GM19463 (cell line): ENCODE data around the gene SEC61A2.
"Not testable (repeated sequence)": the region's sequence is repeated elsewhere in the genome, so short reads cannot be mapped to it uniquely, and the experiment has no call there.

ENCODE experiments used
- ATAC-seq: cut with Tn5 transposase; IDR thresholded peaks from one replicate; pipeline ENCODE4 v1.9.1; 2021; ENCODE audit warnings: mild to moderate bottlenecking, moderate library complexity; ENCODE audit not compliant: unreplicated experiment

SEC61A2 gene

DNA sequence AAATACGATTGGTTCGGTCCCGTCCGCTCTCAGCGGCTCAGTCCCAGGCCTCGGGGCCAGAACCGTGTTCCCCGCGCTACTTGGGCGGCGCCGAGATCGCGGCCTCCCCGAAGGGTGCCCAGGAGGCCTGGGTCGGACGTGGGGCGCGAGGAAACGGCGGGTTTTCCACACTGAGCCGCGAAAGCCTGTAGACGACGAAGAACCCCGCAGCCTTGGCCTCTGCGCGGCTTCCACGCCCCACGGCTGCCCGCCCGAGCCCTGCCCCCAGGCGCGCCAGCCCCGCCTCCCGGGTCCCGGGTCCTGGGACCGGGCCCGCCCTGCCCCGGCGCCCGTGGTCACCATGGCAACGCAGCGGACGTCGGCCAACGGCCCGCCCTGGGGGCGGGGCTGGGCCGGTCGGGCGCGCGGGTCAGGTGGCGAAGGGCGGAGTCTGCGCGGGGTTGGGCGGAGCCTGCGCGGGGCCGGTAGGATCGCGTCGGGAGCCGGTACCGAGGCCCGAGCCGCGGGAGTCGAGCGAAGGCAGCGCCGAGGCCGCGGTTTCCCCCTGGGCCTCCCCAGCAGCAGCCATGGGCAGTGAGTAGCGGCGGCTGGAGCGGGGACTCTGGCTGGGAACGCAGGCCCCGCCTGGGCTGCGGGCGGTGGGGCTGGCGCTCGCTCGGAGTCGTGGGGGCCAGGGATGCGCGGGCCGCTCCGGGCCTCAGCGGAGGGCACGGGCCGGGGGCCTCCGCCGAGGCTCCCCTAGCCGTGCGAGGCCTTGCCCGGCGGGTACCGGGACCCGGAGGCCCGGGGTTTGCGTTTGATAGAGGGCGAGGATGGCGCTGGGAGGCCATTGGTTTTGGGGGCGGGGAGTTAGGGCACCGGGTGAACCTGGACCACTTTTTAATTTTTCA, at the start of gene SEC61A2:
Gene SEC61A2 (plus strand): TSS at position 456 of the 890 bp plus-strand sequence. CDS start 111 bp downstream, at position 567.
- ATAC-seq = peak; percentile 86

DNA sequence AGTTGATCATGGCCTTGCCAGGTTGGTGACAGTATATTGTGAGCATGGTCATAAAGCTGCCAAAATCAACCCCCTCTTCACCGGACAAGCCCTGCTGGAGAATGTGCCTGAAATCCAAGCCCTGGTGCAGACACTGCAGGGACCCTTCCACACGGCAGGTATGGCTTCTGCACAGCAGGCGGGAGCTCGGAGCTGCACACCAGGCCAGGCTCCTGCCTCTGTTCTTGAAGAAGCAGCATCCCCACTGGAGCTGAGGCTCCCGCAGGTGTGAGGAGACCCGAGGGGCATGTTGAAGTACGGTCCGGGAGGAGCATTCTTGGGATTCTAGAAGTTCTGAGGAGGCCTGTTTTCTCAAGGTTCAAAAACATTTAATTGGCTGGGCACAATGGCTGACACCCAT, 48.0 kb upstream of the SEC61A2 start:
- ATAC-seq = no peak

GRCh38 chr10:12081879-12082557, 47.5 kb upstream of the SEC61A2 start:
- no peak for ATAC-seq

DNA sequence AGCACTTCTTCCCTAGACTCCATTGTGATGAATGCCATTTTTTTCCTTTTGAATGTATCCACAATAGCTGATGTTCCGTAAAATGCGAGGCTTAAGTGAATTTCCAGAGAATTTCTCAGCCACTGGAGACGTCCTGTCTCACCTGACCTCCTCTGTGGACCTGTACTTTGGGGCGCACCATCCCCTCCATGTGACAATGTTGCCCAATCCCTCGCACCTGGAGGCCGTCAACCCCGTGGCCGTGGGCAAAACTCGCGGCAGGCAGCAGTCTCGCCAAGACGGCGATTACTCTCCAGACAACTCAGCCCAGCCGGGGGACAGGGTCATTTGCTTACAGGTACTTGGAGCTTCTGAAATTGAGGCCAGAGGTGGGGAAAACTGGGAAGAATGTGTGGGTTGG, 40.6 kb upstream of the SEC61A2 start:
- no peak for ATAC-seq

- no peak for ATAC-seq
Measured at GRCh38 chr10:12091421-12091820, 38.1 kb upstream of the SEC61A2 start.

- ATAC-seq = not testable (repeated sequence)
Measured at GRCh38 chr10:12097361-12097760, 32.1 kb upstream of the SEC61A2 start.

DNA sequence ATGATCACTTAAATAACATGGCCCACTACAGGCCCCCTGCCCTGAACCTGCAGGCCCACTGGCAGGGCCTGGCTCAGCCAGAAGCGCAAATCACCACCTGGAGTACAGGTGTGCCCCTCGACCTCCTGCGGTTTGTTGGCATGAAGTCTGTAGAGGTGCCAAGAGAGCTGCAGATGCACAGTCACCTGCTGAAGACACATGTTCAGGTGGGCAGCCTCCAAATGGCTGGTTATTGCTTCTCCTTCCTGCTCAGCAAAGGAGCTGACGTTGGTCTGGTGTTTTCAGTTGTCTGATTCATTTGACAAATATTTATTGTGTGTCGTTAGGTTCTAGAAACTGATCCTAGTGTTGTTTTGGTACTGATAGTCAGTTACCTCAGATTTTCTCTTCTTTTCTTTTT, 31.7 kb upstream of the SEC61A2 start:
- no peak for ATAC-seq

- no peak for ATAC-seq
Measured at GRCh38 chr10:12098966-12099365, 30.5 kb upstream of the SEC61A2 start.

- no peak for ATAC-seq
Measured at GRCh38 chr10:12103802-12104201, 25.7 kb upstream of the SEC61A2 start.

GRCh38 chr10:12107781-12108180, 21.7 kb upstream of the SEC61A2 start:
- ATAC-seq = no peak

DNA sequence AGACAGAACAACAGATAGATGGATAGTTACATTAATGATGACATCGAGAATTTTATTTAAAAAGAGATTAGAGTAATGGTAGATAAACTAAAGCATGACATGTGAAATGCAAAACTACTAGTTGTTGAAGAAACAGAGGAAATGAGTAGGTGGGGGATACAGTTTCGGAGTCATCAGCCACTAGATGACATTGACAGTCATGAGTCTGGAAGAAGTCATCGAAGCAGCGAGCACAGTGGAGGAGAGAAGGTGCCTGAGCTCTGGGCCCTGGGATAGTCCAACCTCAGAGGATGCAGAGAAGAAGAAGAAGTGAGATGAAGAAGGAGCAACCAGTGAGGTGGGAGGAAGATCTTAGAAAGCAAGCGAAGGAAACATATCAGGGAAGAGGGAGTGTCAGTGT, 20.2 kb upstream of the SEC61A2 start:
- ATAC-seq = no peak

- ATAC-seq = no peak
Measured at GRCh38 chr10:12111528-12111927, 17.9 kb upstream of the SEC61A2 start.

- ATAC-seq = no peak
Measured at GRCh38 chr10:12113627-12114026, 15.8 kb upstream of the SEC61A2 start.

DNA sequence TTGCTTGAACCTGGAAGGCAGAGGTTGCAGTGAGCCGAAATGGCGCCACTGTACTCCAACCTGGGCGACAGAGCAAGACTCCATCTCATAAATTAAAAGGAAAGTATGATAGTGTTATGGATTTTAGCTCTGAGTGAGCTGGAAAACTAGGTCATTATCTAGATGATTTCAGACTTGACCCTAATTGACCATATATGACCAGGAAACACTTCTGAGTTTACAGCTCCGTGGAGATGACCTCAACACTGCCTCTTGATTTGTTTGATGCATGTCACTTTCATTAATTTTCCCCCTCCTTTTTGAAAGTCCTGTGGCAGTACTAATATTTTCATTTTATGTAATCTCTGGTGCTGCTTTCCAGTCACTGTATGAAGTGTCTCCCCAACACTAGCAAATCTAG, 7.8 kb upstream of the SEC61A2 start:
- no peak for ATAC-seq

DNA sequence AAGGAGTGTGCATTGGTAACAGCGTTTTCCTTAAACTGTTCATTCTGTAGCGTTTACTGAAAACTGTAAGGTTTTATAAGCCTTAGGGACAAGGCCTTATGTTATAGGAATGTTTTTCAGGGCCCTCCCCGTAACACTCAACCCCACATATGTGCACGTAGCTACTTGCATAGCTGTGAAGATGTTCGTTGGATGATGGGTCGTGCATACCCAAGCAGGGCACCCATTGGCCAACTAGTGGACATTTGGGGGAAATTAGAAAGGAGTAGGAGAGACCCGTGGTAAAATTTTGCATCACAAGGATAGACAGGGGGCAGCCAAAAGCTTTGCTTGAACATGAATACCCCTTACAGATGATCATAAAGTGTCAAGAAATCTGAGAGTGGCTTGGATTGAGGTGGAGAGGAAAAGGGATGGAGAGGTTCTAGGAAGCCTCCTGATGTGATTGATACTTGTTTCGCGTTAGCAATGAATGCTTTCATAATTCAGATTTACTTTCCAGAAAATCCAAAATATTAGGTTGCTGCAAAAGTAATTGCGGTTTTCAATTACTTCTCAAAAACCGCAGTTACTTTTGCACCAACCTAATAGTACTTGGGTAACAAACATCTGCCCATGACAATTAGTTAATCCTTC, 878 bp downstream of the SEC61A2 start:
- peak; percentile 39 for ATAC-seq

DNA sequence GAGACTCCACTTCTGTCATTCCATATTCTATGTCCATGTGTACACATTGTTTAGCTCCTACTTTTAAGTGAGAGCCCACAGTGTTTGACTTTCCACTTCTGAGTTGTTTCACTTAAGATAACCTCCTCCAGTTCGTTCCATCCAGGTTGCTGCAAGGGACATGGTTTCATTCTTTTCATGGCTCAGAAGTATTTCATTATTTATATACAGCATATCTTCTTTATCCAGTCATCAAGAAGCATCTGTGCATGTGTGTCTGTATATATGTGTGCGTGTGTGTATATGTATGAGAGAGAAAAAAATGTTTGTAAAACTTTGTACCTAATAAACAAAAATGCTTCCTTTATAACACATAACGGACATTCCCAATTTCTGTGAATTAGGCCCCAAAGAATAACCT, 6.2 kb downstream of the SEC61A2 start:
- no peak for ATAC-seq

- ATAC-seq = no peak
Measured at GRCh38 chr10:12140038-12140437, 10.6 kb downstream of the SEC61A2 start.

- no peak for ATAC-seq
Measured at GRCh38 chr10:12144538-12144937, 15.1 kb downstream of the SEC61A2 start.

- no peak for ATAC-seq
Measured at GRCh38 chr10:12150163-12150562, 20.7 kb downstream of the SEC61A2 start.

GRCh38 chr10:12154516-12154915, 25.0 kb downstream of the SEC61A2 start:
- ATAC-seq = no peak

DNA sequence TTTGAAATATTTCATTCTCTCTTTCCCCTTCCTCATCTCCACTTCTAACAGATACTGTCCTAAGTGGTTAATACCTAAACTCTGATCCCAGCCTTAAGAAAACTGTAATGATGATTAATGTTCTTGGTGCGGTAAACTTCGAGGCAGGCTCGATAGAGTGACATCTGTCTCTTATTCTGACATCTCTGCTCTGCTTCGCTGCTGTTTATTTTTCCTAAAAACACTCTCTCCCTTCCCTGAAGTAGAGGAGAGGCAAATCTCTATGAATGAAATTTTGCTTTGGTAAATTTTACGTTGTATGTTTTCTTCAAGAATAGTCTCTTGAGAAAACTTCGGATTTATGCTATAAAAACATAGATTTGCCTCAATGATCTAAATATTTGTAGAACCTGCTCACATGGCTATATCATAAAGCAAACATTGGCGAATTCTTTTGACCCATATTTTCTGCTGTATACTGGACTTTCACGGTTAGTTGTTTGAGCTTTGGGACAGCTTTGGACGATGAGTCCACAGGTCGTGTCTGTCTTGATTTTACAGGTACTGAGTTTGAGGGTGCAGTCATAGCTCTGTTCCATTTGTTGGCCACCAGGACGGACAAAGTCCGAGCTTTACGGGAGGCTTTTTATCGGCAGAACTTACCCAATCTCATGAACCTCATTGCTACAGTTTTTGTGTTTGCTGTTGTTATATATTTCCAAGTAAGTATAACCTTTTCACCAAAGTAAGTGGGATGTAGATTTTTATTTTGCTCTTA, 27.1 kb downstream of the SEC61A2 start:
- no peak for ATAC-seq
